A549 (cell line): Measurements from ENCODE around the gene STYXL1. TPM values are rescaled to one million over a fixed set of nuclear protein-coding genes. Genes with fewer than 3 reads are reported as not detected.

Experiments used
- ATAC-seq, 2 experiments: fragments of 200-7000 bp in 1 of 2; fragments of >200 bp in 1 of 2; cut with Nextera tagmentation in 1 of 2; cut with Tn5 transposase in 1 of 2; 3 replicates each; pipeline versions ENCODE4 v1.8.0 to v1.9.1; 2018 to 2020; ENCODE audit warnings: mild to moderate bottlenecking in 1 of 2, moderate library complexity in 1 of 2
- CTCF ChIA-PET: fragments of 300-600 bp; sonication (Branson Sonifier 250); formaldehyde crosslinking; extraction: SDS; loops from one replicate; lab custom pipeline; 2021; ENCODE audit warnings: antibody characterized with exemption, inconsistent platforms; lab: Yijun Ruan, JAX
- POLR2A ChIA-PET: fragments of 350-600 bp; formaldehyde crosslinking; extraction: SDS; loops from one replicate; lab custom pipeline; 2021; ENCODE audit warnings: antibody characterized with exemption, inconsistent platforms; lab: Yijun Ruan, JAX
- DNase-seq, 2 experiments: peaks; one replicate each; pipeline versions ENCODE4 v3.0.0 to v3.0.0-alpha.2; 2011 to 2016; ENCODE audit warnings: low read depth in 1 of 2, low spot score in 1 of 2
- FAIRE-seq: peaks from 2 replicates; lab custom pipeline; 2011; peaks lifted over from hg19 to GRCh38; lab: Jason Lieb, UNC
- H3K27ac ChIP-seq, 2 experiments: fragments of >200 bp; sonication (Bioruptor Twin); formaldehyde crosslinking; 3 replicates each; pipeline ENCODE4 v1.5.1; 2016 to 2017
- H3K4me1 ChIP-seq: fragments of >200 bp; sonication (Bioruptor Twin); formaldehyde crosslinking; 3 replicates; pipeline ENCODE4 v1.6.1; 2016
- H3K4me2 ChIP-seq: fragments of >200 bp; sonication (Bioruptor Twin); formaldehyde crosslinking; 3 replicates; pipeline ENCODE4 v1.6.1; 2016
- H3K4me3 ChIP-seq: fragments of >200 bp; sonication (Bioruptor Twin); formaldehyde crosslinking; 3 replicates; pipeline ENCODE4 v1.5.1; 2016
- H3K9me3 ChIP-seq: fragments of >200 bp; sonication (Bioruptor Twin); formaldehyde crosslinking; 3 replicates; pipeline ENCODE4 v1.6.1; 2016
- CEBPB ChIP-seq, 2 experiments: fragments of >200 bp in 1 of 2; sonication (Bioruptor Twin) in 1 of 2; formaldehyde crosslinking in 1 of 2; IDR thresholded peaks; 2 replicates each; pipeline ENCODE4 v1.6.1; 2012 to 2016
- CHD2 ChIP-seq: fragments of 150-350 bp; IDR thresholded peaks from 2 replicates; pipeline ENCODE4 v1.6.1; 2014; ENCODE audit warnings: low read length; ENCODE audit not compliant: partially characterized antibody
- EHF ChIP-seq: fragments of 250-450 bp; sonication (Bioruptor Pico); IDR thresholded peaks from 2 replicates; pipeline ENCODE4 v1.5.0; 2020; ENCODE audit warnings: mild to moderate bottlenecking
- FOXS1 ChIP-seq: fragments of 250-450 bp; sonication (Bioruptor Pico); IDR thresholded peaks from 2 replicates; pipeline ENCODE4 v1.5.0; 2020; ENCODE audit warnings: mild to moderate bottlenecking, moderate library complexity
- GATA3 ChIP-seq: IDR thresholded peaks from 2 replicates; pipeline ENCODE4 v1.6.1; 2012; ENCODE audit warnings: borderline replicate concordance
- HES2 ChIP-seq: fragments of >200 bp; sonication (Bioruptor Twin); formaldehyde crosslinking; IDR thresholded peaks from 2 replicates; pipeline ENCODE4 v1.6.1; 2016
- HEYL ChIP-seq: fragments of 250-450 bp; sonication (Bioruptor Pico); IDR thresholded peaks from 2 replicates; pipeline ENCODE4 v1.8.0; 2021; ENCODE audit warnings: mild to moderate bottlenecking, moderate library complexity
- HOXB5 ChIP-seq: fragments of 250-450 bp; sonication (Bioruptor Pico); IDR thresholded peaks from 2 replicates; pipeline ENCODE4 v1.5.0; 2020; ENCODE audit warnings: mild to moderate bottlenecking, moderate library complexity
- MYC ChIP-seq: IDR thresholded peaks from 2 replicates; pipeline ENCODE4 v1.6.1; 2012; ENCODE audit warnings: mild to moderate bottlenecking, inconsistent platforms, low read length, improper control_type of control experiment, borderline replicate concordance
- NR3C1 ChIP-seq: fragments of >200 bp; sonication (Bioruptor Twin); formaldehyde crosslinking; IDR thresholded peaks from 3 replicates; pipeline ENCODE4 v1.6.1; 2017
- POLR2A ChIP-seq: IDR thresholded peaks from 2 replicates; pipeline ENCODE4 v1.6.1; 2012; ENCODE audit warnings: mild to moderate bottlenecking, low read length
- POLR2AphosphoS2 ChIP-seq: conservative IDR thresholded peaks from 2 replicates; pipeline ENCODE4 v1.6.1; 2012; ENCODE audit warnings: low read length, improper control_type of control experiment, inconsistent platforms
- REST ChIP-seq: fragments of 200-600 bp; sonication (generic); IDR thresholded peaks from 2 replicates; pipeline ENCODE4 v1.6.1; 2016; ENCODE audit warnings: antibody characterized with exemption, mild to moderate bottlenecking, moderate library complexity
- ZFP36 ChIP-seq: fragments of 450-650 bp; IDR thresholded peaks from 2 replicates; pipeline ENCODE4 v1.6.1; 2014; ENCODE audit warnings: borderline replicate concordance; ENCODE audit not compliant: partially characterized antibody
- WGBS: methylation state at CpG from one replicate; pipeline ENCODE4 v1.1.6; 2017; ENCODE audit errors: missing lambda C conversion rate; 5-methylcytosine and 5-hydroxymethylcytosine counted together
- polyA plus RNA-seq, 4 experiments: library from polyadenylated mRNA; depleted of rRNA in 3 of 4; stranded (reverse); fragments of >200 nt; fragmentation: RNase III in 1 of 4; extraction: RNeasy Plus Mini Kit Qiagen cat#74134 plus additional on column Dnase treatment in 1 of 4; gene quantifications; 2 replicates in 3 of 4; 3 replicates in 1 of 4; pipeline ENCODE4 v1.2.3, GENCODE V29; 2011 to 2017
- TF ChIP-seq, protein P1 (sequence below): fragments of 450-650 bp; IDR thresholded peaks from 2 replicates; pipeline ENCODE4 v1.6.1; 2014; ENCODE audit warnings: antibody characterized with exemption
- TF ChIP-seq, protein P2 (sequence below): fragments of >200 bp; sonication (Bioruptor Twin); formaldehyde crosslinking; IDR thresholded peaks from 3 replicates; pipeline ENCODE4 v1.6.1; 2016
- TF ChIP-seq, protein P3 (sequence below): fragments of >200 bp; sonication (Bioruptor Twin); formaldehyde crosslinking; IDR thresholded peaks from 3 replicates; pipeline ENCODE4 v1.5.1; 2016

STYXL1 gene
- polyA plus RNA-seq, 2 of the 4 experiments (the other 2 are of a cell fraction): 36.0 to 76.8 TPM

GRCh38 chr7:76074972-76075370, 27.2 kb upstream of the STYXL1 start:
- FAIRE-seq: no peak
- WGBS: 93% methylated on average over 4 of the region's 4 CpGs

More at GRCh38 chr7:76074972-76075370, 27.2 kb upstream of the STYXL1 start:
- ChIA-PET POLR2A (no interaction called here), CTCF (interaction anchor here (0.7 to 10.8 kb wide), 4 partner anchors 14 to 57 kb away, joined by 3 to 151 read pairs (median 3); no protein-coding TSS in a partner anchor)
- Histone ChIP-seq H3K27ac (peak overlapping the region in 1 of 2 experiments; percentile 71; a peak in 2 of 6 replicates), H3K4me1 (peaks cover 24% of the 10 kb centered on the region), H3K4me3 (no peak overlapping the region), H3K9me3 (0 out of 3 replicates have a peak, but pooled peaks cover 7% of the 10 kb centered on the region), H3K4me2 (no peak overlapping the region)
- TF ChIP-seq FOXS1 (CRISPR knock-in tag) (no peak), GATA3 (no peak), HOXB5 (no peak), HES2 (no peak), CHD2 (no peak), POLR2AphosphoS2 (no peak), REST (no peak), HEYL (CRISPR knock-in tag) (no peak), NR3C1 (no peak), ZFP36 (no peak), MYC (no peak), EHF (no peak), CEBPB (IDR thresholded peaks at IDR 0.05) (no peak), POLR2A (no peak)
- TF ChIP-seq, protein P1, sequence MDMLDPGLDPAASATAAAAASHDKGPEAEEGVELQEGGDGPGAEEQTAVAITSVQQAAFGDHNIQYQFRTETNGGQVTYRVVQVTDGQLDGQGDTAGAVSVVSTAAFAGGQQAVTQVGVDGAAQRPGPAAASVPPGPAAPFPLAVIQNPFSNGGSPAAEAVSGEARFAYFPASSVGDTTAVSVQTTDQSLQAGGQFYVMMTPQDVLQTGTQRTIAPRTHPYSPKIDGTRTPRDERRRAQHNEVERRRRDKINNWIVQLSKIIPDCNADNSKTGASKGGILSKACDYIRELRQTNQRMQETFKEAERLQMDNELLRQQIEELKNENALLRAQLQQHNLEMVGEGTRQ: no peak
- TF ChIP-seq, protein P2, sequence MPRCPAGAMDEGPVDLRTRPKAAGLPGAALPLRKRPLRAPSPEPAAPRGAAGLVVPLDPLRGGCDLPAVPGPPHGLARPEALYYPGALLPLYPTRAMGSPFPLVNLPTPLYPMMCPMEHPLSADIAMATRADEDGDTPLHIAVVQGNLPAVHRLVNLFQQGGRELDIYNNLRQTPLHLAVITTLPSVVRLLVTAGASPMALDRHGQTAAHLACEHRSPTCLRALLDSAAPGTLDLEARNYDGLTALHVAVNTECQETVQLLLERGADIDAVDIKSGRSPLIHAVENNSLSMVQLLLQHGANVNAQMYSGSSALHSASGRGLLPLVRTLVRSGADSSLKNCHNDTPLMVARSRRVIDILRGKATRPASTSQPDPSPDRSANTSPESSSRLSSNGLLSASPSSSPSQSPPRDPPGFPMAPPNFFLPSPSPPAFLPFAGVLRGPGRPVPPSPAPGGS: no peak
- TF ChIP-seq, protein P3, sequence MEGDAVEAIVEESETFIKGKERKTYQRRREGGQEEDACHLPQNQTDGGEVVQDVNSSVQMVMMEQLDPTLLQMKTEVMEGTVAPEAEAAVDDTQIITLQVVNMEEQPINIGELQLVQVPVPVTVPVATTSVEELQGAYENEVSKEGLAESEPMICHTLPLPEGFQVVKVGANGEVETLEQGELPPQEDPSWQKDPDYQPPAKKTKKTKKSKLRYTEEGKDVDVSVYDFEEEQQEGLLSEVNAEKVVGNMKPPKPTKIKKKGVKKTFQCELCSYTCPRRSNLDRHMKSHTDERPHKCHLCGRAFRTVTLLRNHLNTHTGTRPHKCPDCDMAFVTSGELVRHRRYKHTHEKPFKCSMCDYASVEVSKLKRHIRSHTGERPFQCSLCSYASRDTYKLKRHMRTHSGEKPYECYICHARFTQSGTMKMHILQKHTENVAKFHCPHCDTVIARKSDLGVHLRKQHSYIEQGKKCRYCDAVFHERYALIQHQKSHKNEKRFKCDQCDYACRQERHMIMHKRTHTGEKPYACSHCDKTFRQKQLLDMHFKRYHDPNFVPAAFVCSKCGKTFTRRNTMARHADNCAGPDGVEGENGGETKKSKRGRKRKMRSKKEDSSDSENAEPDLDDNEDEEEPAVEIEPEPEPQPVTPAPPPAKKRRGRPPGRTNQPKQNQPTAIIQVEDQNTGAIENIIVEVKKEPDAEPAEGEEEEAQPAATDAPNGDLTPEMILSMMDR: no peak
- DNase-seq: no peak
- ATAC-seq: no peak
